Measurements from ENCODE around the gene CACNA2D3.

CACNA2D3 gene

DNA sequence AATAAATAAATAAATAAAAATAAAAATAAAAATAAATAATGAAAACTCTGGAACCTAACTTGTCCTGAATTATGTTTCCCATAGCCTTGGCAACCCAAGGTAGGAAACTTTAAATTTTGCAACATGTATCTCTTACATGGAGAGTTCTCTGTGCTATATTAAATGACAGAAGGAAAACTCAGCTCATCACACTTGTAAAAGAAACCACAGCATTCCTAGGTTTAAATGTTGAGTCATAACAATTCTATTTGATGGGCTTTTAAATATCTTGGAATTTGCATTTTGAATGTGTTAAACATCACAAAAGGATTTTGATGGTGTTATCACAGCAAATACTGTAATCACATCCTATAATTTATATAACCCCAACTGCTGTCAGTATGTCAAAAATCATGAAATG is 661.3 kb downstream of the CACNA2D3 start:
- no peak overlapping the region for H3K4me2 ChIP-seq (ENCODE audit: low read depth, low read length)
- no peak overlapping the region for H3K9ac ChIP-seq (ENCODE audit: low read length)
- no peak overlapping the region for H3K27ac ChIP-seq (ENCODE audit: low read length)
- no peaks in the 10 kb centered on the region for H3K79me2 ChIP-seq (ENCODE audit: low read length)
- H2AFZ ChIP-seq (ENCODE audit: low read length), result no peak overlapping the region
- no peaks in the 10 kb centered on the region for H3K9me2 ChIP-seq (replicated peaks; ENCODE audit: insufficient read depth, low read length)
- no peaks in the 10 kb centered on the region for H3K4me1 ChIP-seq (ENCODE audit: low read length)
- no peak for DNase-seq
- no peak for TF ChIP-seq EZH2 (optimal IDR thresholded peaks at IDR 0.05; ENCODE audit: low read depth, low read length)
- TF ChIP-seq, protein P1, sequence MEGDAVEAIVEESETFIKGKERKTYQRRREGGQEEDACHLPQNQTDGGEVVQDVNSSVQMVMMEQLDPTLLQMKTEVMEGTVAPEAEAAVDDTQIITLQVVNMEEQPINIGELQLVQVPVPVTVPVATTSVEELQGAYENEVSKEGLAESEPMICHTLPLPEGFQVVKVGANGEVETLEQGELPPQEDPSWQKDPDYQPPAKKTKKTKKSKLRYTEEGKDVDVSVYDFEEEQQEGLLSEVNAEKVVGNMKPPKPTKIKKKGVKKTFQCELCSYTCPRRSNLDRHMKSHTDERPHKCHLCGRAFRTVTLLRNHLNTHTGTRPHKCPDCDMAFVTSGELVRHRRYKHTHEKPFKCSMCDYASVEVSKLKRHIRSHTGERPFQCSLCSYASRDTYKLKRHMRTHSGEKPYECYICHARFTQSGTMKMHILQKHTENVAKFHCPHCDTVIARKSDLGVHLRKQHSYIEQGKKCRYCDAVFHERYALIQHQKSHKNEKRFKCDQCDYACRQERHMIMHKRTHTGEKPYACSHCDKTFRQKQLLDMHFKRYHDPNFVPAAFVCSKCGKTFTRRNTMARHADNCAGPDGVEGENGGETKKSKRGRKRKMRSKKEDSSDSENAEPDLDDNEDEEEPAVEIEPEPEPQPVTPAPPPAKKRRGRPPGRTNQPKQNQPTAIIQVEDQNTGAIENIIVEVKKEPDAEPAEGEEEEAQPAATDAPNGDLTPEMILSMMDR (IDR thresholded peaks at IDR 0.05; ENCODE audit: low read length), result no peak
- no peak for TF ChIP-seq EZH2phosphoT487 (IDR thresholded peaks at IDR 0.05; ENCODE audit: low read length)
- no peaks in the 10 kb centered on the region for H3K36me3 ChIP-seq (replicated peaks; ENCODE audit: insufficient read depth, low read length)
- H3K27me3 ChIP-seq (replicated peaks; ENCODE audit: insufficient read depth, low read length), result no peaks in the 10 kb centered on the region
- no peak overlapping the region for H3K4me3 ChIP-seq (ENCODE audit: low read length)
- H3F3A ChIP-seq (ENCODE audit: insufficient read depth, low read length), result no peaks in the 10 kb centered on the region
- no peaks in the 10 kb centered on the region for H4K20me1 ChIP-seq (ENCODE audit: insufficient read depth, low read length)
- H3K9me3 ChIP-seq (replicated peaks; ENCODE audit: insufficient read depth, low read length), result no peaks in the 10 kb centered on the region

DNA sequence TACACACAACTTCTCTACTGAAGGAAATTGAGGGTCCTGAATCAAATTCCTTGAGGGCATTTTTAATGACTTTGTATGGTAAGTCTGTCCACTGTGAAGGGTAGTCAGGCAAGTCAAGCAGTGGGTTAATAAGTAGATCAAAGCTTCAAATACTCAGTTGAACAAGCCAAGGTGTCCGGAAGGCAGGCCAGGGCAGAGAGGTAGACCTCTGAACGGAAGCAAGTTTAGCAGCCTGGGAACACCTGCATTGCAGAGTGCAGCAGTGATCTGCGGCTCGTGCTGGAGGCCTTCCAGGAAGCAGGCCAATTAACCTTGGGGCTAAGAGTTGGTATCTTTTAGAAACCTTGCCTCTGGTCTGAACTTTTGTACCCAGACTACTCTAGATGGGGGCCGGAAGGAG is 661.7 kb downstream of the CACNA2D3 start:
- peak; percentile 19 for DNase-seq
- H3F3A ChIP-seq (ENCODE audit: insufficient read depth, low read length), result no peaks in the 10 kb centered on the region
- H4K20me1 ChIP-seq (ENCODE audit: insufficient read depth, low read length), result no peaks in the 10 kb centered on the region
- H3K27me3 ChIP-seq (replicated peaks; ENCODE audit: insufficient read depth, low read length), result no peaks in the 10 kb centered on the region
- no peak overlapping the region for H3K4me3 ChIP-seq (ENCODE audit: low read length)
- no peaks in the 10 kb centered on the region for H3K36me3 ChIP-seq (replicated peaks; ENCODE audit: insufficient read depth, low read length)
- TF ChIP-seq EZH2phosphoT487 (IDR thresholded peaks at IDR 0.05; ENCODE audit: low read length) (no peak), EZH2 (optimal IDR thresholded peaks at IDR 0.05; ENCODE audit: low read depth, low read length) (no peak)
- TF ChIP-seq, protein P1 (IDR thresholded peaks at IDR 0.05; ENCODE audit: low read length), result no peak
- no peak overlapping the region for H2AFZ ChIP-seq (ENCODE audit: low read length)
- H3K79me2 ChIP-seq (ENCODE audit: low read length), result no peaks in the 10 kb centered on the region
- no peaks in the 10 kb centered on the region for H3K9me3 ChIP-seq (replicated peaks; ENCODE audit: insufficient read depth, low read length)
- H3K4me2 ChIP-seq (ENCODE audit: low read depth, low read length), result no peak overlapping the region
- no peaks in the 10 kb centered on the region for H3K9me2 ChIP-seq (replicated peaks; ENCODE audit: insufficient read depth, low read length)
- H3K4me1 ChIP-seq (ENCODE audit: low read length), result no peaks in the 10 kb centered on the region
- no peak overlapping the region for H3K9ac ChIP-seq (ENCODE audit: low read length)
- no peak overlapping the region for H3K27ac ChIP-seq (ENCODE audit: low read length)

DNA sequence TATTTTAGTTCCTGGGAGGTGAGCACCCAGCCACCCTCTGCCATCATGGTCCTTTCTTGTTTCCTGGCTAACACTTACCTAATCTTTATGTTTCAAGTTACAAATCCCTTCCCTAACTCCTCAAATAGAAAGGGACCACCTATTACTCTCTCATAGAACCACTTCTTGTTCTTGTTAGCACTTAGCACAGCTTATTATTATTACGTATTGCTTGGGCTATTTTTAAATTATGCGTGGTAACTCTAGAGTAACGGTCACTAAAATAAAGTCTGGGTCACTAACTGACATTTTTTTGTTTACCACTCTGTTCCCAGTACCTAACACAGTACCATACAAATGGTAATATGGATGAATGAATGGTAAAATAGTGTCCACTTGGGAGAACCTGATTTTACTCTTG is 663.6 kb downstream of the CACNA2D3 start:
- Histone ChIP-seq H3K27ac (ENCODE audit: low read length) (no peak overlapping the region), H3K4me2 (ENCODE audit: low read depth, low read length) (no peak overlapping the region), H3F3A (ENCODE audit: insufficient read depth, low read length) (no peaks in the 10 kb centered on the region), H3K9me2 (replicated peaks; ENCODE audit: insufficient read depth, low read length) (no peaks in the 10 kb centered on the region), H3K36me3 (replicated peaks; ENCODE audit: insufficient read depth, low read length) (no peaks in the 10 kb centered on the region), H3K9ac (ENCODE audit: low read length) (no peak overlapping the region), H3K4me1 (ENCODE audit: low read length) (no peaks in the 10 kb centered on the region), H4K20me1 (ENCODE audit: insufficient read depth, low read length) (no peaks in the 10 kb centered on the region), H2AFZ (ENCODE audit: low read length) (no peak overlapping the region), H3K27me3 (replicated peaks; ENCODE audit: insufficient read depth, low read length) (no peaks in the 10 kb centered on the region), H3K9me3 (replicated peaks; ENCODE audit: insufficient read depth, low read length) (no peaks in the 10 kb centered on the region), H3K79me2 (ENCODE audit: low read length) (no peaks in the 10 kb centered on the region), H3K4me3 (ENCODE audit: low read length) (no peak overlapping the region)
- TF ChIP-seq, protein P1 (IDR thresholded peaks at IDR 0.05; ENCODE audit: low read length), result no peak
- TF ChIP-seq EZH2 (optimal IDR thresholded peaks at IDR 0.05; ENCODE audit: low read depth, low read length) (no peak), EZH2phosphoT487 (IDR thresholded peaks at IDR 0.05; ENCODE audit: low read length) (no peak)
- DNase-seq, result no peak
